PC-9 (cell line): ENCODE data around the gene TLR3.
"Not testable (repeated sequence)": the region's sequence is repeated elsewhere in the genome, so short reads cannot be mapped to it uniquely, and the experiment has no call there.

Experiments used
- EZH2 ChIP-seq: fragments of 200-600 bp; sonication (generic); IDR thresholded peaks from 2 replicates; pipeline ENCODE4 v1.8.0; 2017; ENCODE audit warnings: antibody characterized with exemption, low read depth
- TF ChIP-seq, protein P1 (sequence below): fragments of 200-600 bp; sonication (generic); conservative IDR thresholded peaks from 2 replicates; pipeline ENCODE4 v1.6.1; 2017; ENCODE audit warnings: mixed run types, antibody characterized with exemption, mild to moderate bottlenecking, moderate library complexity

DNA sequence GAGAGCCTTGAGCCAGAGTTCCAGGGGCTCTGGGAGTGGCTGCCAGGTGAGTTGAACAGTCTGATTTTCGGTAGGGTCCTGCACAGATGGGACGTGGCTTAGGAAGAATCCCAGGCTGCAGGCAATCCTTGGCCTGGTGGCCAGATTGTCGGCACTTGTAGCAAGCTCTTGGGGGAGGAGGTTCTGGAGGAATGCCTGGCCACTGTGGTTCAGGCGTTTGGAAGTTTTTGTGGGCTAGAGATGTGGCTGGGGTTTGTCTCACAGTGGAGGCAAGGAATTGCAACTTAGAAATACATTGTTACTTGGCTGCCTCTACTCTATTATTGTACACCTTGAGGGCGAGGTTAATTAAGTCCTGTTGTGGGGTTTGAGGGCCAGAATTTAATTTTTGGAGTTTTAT, 21.5 kb upstream of the TLR3 start:
- TF ChIP-seq, protein P1, sequence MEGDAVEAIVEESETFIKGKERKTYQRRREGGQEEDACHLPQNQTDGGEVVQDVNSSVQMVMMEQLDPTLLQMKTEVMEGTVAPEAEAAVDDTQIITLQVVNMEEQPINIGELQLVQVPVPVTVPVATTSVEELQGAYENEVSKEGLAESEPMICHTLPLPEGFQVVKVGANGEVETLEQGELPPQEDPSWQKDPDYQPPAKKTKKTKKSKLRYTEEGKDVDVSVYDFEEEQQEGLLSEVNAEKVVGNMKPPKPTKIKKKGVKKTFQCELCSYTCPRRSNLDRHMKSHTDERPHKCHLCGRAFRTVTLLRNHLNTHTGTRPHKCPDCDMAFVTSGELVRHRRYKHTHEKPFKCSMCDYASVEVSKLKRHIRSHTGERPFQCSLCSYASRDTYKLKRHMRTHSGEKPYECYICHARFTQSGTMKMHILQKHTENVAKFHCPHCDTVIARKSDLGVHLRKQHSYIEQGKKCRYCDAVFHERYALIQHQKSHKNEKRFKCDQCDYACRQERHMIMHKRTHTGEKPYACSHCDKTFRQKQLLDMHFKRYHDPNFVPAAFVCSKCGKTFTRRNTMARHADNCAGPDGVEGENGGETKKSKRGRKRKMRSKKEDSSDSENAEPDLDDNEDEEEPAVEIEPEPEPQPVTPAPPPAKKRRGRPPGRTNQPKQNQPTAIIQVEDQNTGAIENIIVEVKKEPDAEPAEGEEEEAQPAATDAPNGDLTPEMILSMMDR: not testable (repeated sequence)
- TF ChIP-seq EZH2: not testable (repeated sequence)
